ENCODE measurements around the gene TPGS2. TPM values are rescaled to one million over a fixed set of nuclear protein-coding genes. Genes with fewer than 3 reads are reported as not detected.

TPGS2 gene
- total RNA-seq, 1 donor from 2014 or later: 95.4 TPM

GRCh38 chr18:36833120-36833519 is 4.3 kb upstream of the TPGS2 start:
- Mint-ChIP-seq H3K4me1 (ENCODE audit: unreplicated experiment) (peaks cover 29% of the 10 kb centered on the region), H3K27me3 (ENCODE audit: unreplicated experiment) (no peaks in the 10 kb centered on the region), H3K36me3 (ENCODE audit: unreplicated experiment) (peaks cover 16% of the 10 kb centered on the region), H3K9me3 (ENCODE audit: unreplicated experiment) (no peaks in the 10 kb centered on the region), H3K4me3 (ENCODE audit: unreplicated experiment) (no peak overlapping the region), H3K27ac (ENCODE audit: unreplicated experiment) (no peak overlapping the region)
- no peak for DNase-seq (ENCODE audit: extremely low spot score, unreplicated experiment)
- no peak for TF ChIP-seq CTCF (IDR thresholded peaks at IDR 0.05)

- H3K4me1 Mint-ChIP-seq (ENCODE audit: unreplicated experiment): peaks cover 38% of the 10 kb centered on the region
- H3K27me3 Mint-ChIP-seq (ENCODE audit: unreplicated experiment): no peaks in the 10 kb centered on the region
- no peaks in the 10 kb centered on the region for H3K9me3 Mint-ChIP-seq (ENCODE audit: unreplicated experiment)
- no peak for DNase-seq (ENCODE audit: extremely low spot score, unreplicated experiment)
- TF ChIP-seq CTCF (IDR thresholded peaks at IDR 0.05): no peak
- H3K27ac Mint-ChIP-seq (ENCODE audit: unreplicated experiment): no peak overlapping the region
- H3K36me3 Mint-ChIP-seq (ENCODE audit: unreplicated experiment): peaks cover 1% of the 10 kb centered on the region
- no peak overlapping the region for H3K4me3 Mint-ChIP-seq (ENCODE audit: unreplicated experiment)
These were observed 2.3 kb upstream of the TPGS2 start for GRCh38 chr18:36831139-36831538.

GRCh38 chr18:36830158-36830495 is 1.3 kb upstream of the TPGS2 start:
- H3K4me3 Mint-ChIP-seq (ENCODE audit: unreplicated experiment): peak overlapping the region; percentile 97
- no peak for TF ChIP-seq CTCF (IDR thresholded peaks at IDR 0.05)
- H3K27ac Mint-ChIP-seq (ENCODE audit: unreplicated experiment): peak overlapping the region; percentile 62
- H3K36me3 Mint-ChIP-seq (ENCODE audit: unreplicated experiment): no peaks in the 10 kb centered on the region
- H3K27me3 Mint-ChIP-seq (ENCODE audit: unreplicated experiment): no peaks in the 10 kb centered on the region
- peaks cover 38% of the 10 kb centered on the region for H3K4me1 Mint-ChIP-seq (ENCODE audit: unreplicated experiment)
- DNase-seq (ENCODE audit: extremely low spot score, unreplicated experiment): no peak
- no peaks in the 10 kb centered on the region for H3K9me3 Mint-ChIP-seq (ENCODE audit: unreplicated experiment)

GRCh38 chr18:36829362-36830157 is 758 bp upstream of the TPGS2 start:
- Mint-ChIP-seq H3K36me3 (ENCODE audit: unreplicated experiment) (no peaks in the 10 kb centered on the region), H3K4me3 (ENCODE audit: unreplicated experiment) (peak overlapping the region; percentile 97), H3K4me1 (ENCODE audit: unreplicated experiment) (peaks cover 38% of the 10 kb centered on the region), H3K27me3 (ENCODE audit: unreplicated experiment) (no peaks in the 10 kb centered on the region), H3K27ac (ENCODE audit: unreplicated experiment) (peak overlapping the region; percentile 62), H3K9me3 (ENCODE audit: unreplicated experiment) (no peaks in the 10 kb centered on the region)
- no peak for TF ChIP-seq CTCF (IDR thresholded peaks at IDR 0.05)
- no peak for DNase-seq (ENCODE audit: extremely low spot score, unreplicated experiment)

GRCh38 chr18:36828157-36828629 is 609 bp downstream of the TPGS2 start:
- Mint-ChIP-seq H3K36me3 (ENCODE audit: unreplicated experiment) (no peaks in the 10 kb centered on the region), H3K27ac (ENCODE audit: unreplicated experiment) (peak overlapping the region; percentile 94), H3K4me3 (ENCODE audit: unreplicated experiment) (peak overlapping the region; percentile 97), H3K27me3 (ENCODE audit: unreplicated experiment) (no peaks in the 10 kb centered on the region), H3K9me3 (ENCODE audit: unreplicated experiment) (no peaks in the 10 kb centered on the region), H3K4me1 (ENCODE audit: unreplicated experiment) (peaks cover 38% of the 10 kb centered on the region)
- DNase-seq (ENCODE audit: extremely low spot score, unreplicated experiment): no peak
- TF ChIP-seq CTCF (IDR thresholded peaks at IDR 0.05): no peak
